ENCODE measurements around the gene DEFB132. TPM values are rescaled to one million over a fixed set of nuclear protein-coding genes. Genes with fewer than 3 reads are reported as not detected.

Gene DEFB132
- total and polyA plus RNA-seq, 2 donors (not counting 3 experiments of a cell fraction or from before 2014, with no cell fraction given) = not detected

DNA sequence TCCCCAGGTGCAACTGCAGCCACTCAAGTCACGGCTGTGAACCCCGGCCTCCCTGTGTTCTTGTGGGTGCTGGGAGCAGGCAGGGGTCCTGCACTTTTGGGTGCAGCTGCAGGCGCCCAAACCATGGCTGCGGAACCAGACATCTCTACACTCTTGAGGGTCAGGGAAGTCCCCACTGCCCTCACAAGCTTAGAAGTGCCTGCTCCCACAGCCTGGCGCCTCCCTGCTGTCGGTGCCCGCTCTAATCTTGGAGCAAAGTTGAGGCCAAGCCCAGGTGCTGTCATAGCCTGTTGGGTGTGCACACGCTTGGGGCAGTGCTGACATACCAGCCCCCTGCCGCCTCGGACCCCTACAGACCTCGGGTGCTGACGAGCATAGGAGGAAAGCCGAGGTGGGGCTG lies 6.2 kb downstream of the DEFB132 start:
- ChIA-PET POLR2A (no interaction called here), CTCF (interaction anchor here (1.4 to 8.3 kb wide), 3 partner anchors 23 to 67 kb away, joined by 3 to 66 read pairs (median 3); no protein-coding TSS in a partner anchor)
- H3K4me2 ChIP-seq (ENCODE audit: insufficient read depth, low read length) = no peak overlapping the region
- no peaks in the 10 kb centered on the region for H3K9me3 ChIP-seq (replicated peaks; ENCODE audit: control insufficient read depth, insufficient read depth, low read length)
- DNase-seq (ENCODE audit: low read depth, low spot score) (no peak), FAIRE-seq (no peak)
- dilution Hi-C loops (cut with MboI; ENCODE audit: extremely low pct_ligation_motif_present, low sequenced_read_pairs) = no loop called here
- peaks cover 3% of the 10 kb centered on the region for H3K4me1 ChIP-seq (ENCODE audit: control insufficient read depth, extremely low read depth, insufficient read depth, low read length)
- no peaks in the 10 kb centered on the region for H3K9me1 ChIP-seq (replicated peaks; ENCODE audit: control insufficient read depth, extremely low read depth, insufficient read depth, low read length)
- intact Hi-C loops (cut with micrococcal nuclease) = no loop called here
- no TSS peak for BruUV-seq (replicated peaks)
- H3K4me3 ChIP-seq (replicated peaks in 1 of 3; ENCODE audit: insufficient read depth in 1 of 3, low read depth in 1 of 3, low read length in 3 of 3) = no peak overlapping the region
- no peak overlapping the region for H3K27ac ChIP-seq (ENCODE audit: insufficient read depth, low read depth, low read length)
- H3K36me3 ChIP-seq (ENCODE audit: control insufficient read depth in 2 of 2, extremely low read depth in 1 of 2, insufficient read depth in 2 of 2, low read length in 2 of 2) = no peaks in the 10 kb centered on the region
- H2AFZ ChIP-seq (ENCODE audit: low read depth, low read length) = no peak overlapping the region
- no peaks in the 10 kb centered on the region for H4K20me1 ChIP-seq (replicated peaks; ENCODE audit: control insufficient read depth, extremely low read depth, insufficient read depth, low read length)
- H3K79me2 ChIP-seq (ENCODE audit: control insufficient read depth, insufficient read depth, low read length) = no peaks in the 10 kb centered on the region
- no peak for TF ChIP-seq POLR2A (IDR thresholded peaks at IDR 0.05; ENCODE audit: low read depth, low read length)
- no peak for TF ChIP-seq JUN (IDR thresholded peaks at IDR 0.05; ENCODE audit: borderline replicate concordance, insufficient read depth, insufficient read length, low read depth)
- TF ChIP-seq FOS (IDR thresholded peaks at IDR 0.05; ENCODE audit: borderline replicate concordance, insufficient read depth, low read length) = no peak
- TF ChIP-seq MYC (IDR thresholded peaks at IDR 0.05; ENCODE audit: low read depth, low read length) = no peak
- TF ChIP-seq CTCF (IDR thresholded peaks at IDR 0.05; ENCODE audit: extremely low read depth in 1 of 2, insufficient read depth in 1 of 2, low read depth in 1 of 2, low read length in 2 of 2) = no peak
- TF ChIP-seq GATA2 (IDR thresholded peaks at IDR 0.05; ENCODE audit: insufficient read depth, insufficient read length, low read depth, low read length) = no peak
- TF ChIP-seq EZH2 (IDR thresholded peaks at IDR 0.05; ENCODE audit: borderline replicate concordance, low read depth, low read length, severe bottlenecking) = no peak
- no peak for TF ChIP-seq POLR2AphosphoS5 (IDR thresholded peaks at IDR 0.05; ENCODE audit: insufficient read depth, low read depth, low read length)
- no peak for TF ChIP-seq MAX (IDR thresholded peaks at IDR 0.05; ENCODE audit: insufficient read depth, insufficient read length)
- no peak overlapping the region for H3K9ac ChIP-seq (replicated peaks; ENCODE audit: extremely low read depth, insufficient read depth, low read length)
- peaks cover 1 to 4% of the 10 kb centered on the region in 2 experiments for H3K27me3 ChIP-seq (ENCODE audit: control insufficient read depth in 2 of 2, insufficient read depth in 2 of 2, low read length in 2 of 2)

Data from endothelial cell of umbilical vein (primary cell).